Adrenal gland (tissue), 12 donors: ENCODE measurements around the gene ABCB11. TPM values are rescaled to one million over a fixed set of nuclear protein-coding genes. Genes with fewer than 3 reads are reported as not detected.
"Not testable (repeated sequence)": the region's sequence is repeated elsewhere in the genome, so short reads cannot be mapped to it uniquely, and the experiment has no call there.

Source experiments
- DNase-seq, 7 donors: peaks; one replicate each; pipeline ENCODE4 v3.0.0-alpha.2; 2019 to 2020
- H3K27ac ChIP-seq, 5 donors: fragments of 200-600 bp; sonication (generic) in 4 of 5; 1 replicate in 3 of 5; 2 replicates in 2 of 5; pipeline versions ENCODE4 v1.5.1 to v1.8.0; 2016 to 2020; ENCODE audit warnings: mild to moderate bottlenecking in 1 of 5
- H3K27me3 ChIP-seq: fragments of 200-600 bp; 2 replicates; pipeline ENCODE4 v1.8.0; 2021
- H3K36me3 ChIP-seq, 2 donors: fragments of 200-600 bp; replicated peaks in 1 of 2; 1 replicate in 1 of 2; 2 replicates in 1 of 2; pipeline versions ENCODE4 v1.5.1 to v1.8.0; 2018 to 2022
- H3K4me1 ChIP-seq, 2 donors: fragments of 200-600 bp; replicated peaks in 1 of 2; 1 replicate in 1 of 2; 2 replicates in 1 of 2; pipeline versions ENCODE4 v1.5.1 to v1.8.0; 2018 to 2021
- H3K4me3 ChIP-seq, 4 donors: fragments of 200-600 bp; sonication (generic) in 3 of 4; one replicate each; pipeline ENCODE4 v1.5.1; 2016 to 2018
- H3K9me3 ChIP-seq, 3 donors: fragments of 200-600 bp; sonication (generic) in 1 of 3; replicated peaks in 1 of 3; 1 replicate in 2 of 3; 2 replicates in 1 of 3; pipeline versions ENCODE4 v1.5.1 to v1.8.0; 2016 to 2021
- CTCF ChIP-seq, 6 experiments: fragments of 450-650 bp in 4 of 6; fragments of 200-600 bp in 2 of 6; sonication (generic) in 1 of 6; IDR thresholded peaks; 1 replicate in 5 of 6; 2 replicates in 1 of 6; pipeline versions ENCODE4 v1.5.1 to v1.8.0; 2016 to 2021; ENCODE audit warnings: antibody characterized with exemption in 6 of 6, mild to moderate bottlenecking in 2 of 6, moderate library complexity in 1 of 6
- POLR2A ChIP-seq, 2 donors: fragments of 450-650 bp; IDR thresholded peaks; one replicate each; pipeline ENCODE4 v1.6.1; 2017; ENCODE audit warnings: antibody characterized with exemption in 2 of 2, mild to moderate bottlenecking in 2 of 2, moderate library complexity in 1 of 2
- WGBS, 4 donors: extraction: QIAGEN DNeasy Blood & Tissue Kit in 2 of 4; methylation state at CpG; one replicate each; pipeline versions ENCODE4 v1.1.5 to v1.1.7; 2013 to 2017; 5-methylcytosine and 5-hydroxymethylcytosine counted together
- intact Hi-C, 2 donors: fragments of 100-400 bp; cut with DNase I; formaldehyde crosslinking; loops; one replicate each; pipeline versions ENCODE4 v1.14.1 to v1.15.0; 2022 to 2023
- polyA plus RNA-seq, 3 donors: library from polyadenylated mRNA; stranded (reverse); fragments of 200-250 nt in 2 of 3; fragments of 350-450 nt in 1 of 3; fragmentation: Illumina TruSeq in 1 of 3; extraction: RNeasy Lipid Tissue Mini Kit (QIAGEN cat#74804) in 1 of 3; gene quantifications; one replicate each; pipeline ENCODE4 v1.2.3, GENCODE V29; 2013 to 2014
- total RNA-seq, 9 donors: library from RNA; depleted of rRNA in 4 of 9; stranded (reverse); fragments of >200 nt in 4 of 9; fragments of 120-200 nt in 1 of 9; fragmentation: NEBNext Ultra II Directional in 1 of 9; extraction: Animal tissue kit (Norgen Biotek cat#: 25700) in 1 of 9; gene quantifications; one replicate each; pipeline versions ENCODE4 v1.1.0 to v1.2.4, GENCODE V29; 2013 to 2023
- donor health status: healthy with polysubstance abuse.
- donor health status: Bipolar disorder and iron deficiency.
- donor health status: DM: yes; HTN: yes; CAD: no.
- donor health status: DM: no; HTN: no; CAD: no.
- donor health status: DM: no; HTN: no; CAD: no.
- donor health status: DM: yes; HTN: yes; CAD: no.

Gene ABCB11
- total and polyA plus RNA-seq, 12 donors: 0.05 to 1.4 (median 0.31) TPM; not detected in 7

DNA sequence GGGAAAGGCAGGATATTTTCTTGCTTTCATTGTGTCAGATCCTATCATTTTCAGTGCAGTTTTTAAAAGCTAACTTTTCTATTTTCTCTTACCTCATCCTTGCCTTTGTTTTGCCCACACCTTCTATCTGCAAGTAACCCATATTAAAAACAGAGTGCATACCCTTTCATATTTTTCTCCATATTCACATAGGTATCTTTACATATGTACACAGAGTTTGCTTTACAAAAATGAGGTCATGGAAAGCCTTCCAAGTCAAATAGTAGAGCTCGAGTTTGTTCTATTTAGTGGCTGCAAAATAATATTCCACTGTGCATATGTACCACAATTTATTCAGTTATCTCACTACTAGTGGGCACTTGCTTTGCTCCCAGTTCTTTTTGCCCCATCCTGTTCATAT is 34.3 kb upstream of the ABCB11 start:
- intact Hi-C loops: no loop called here
- no peak overlapping the region for H3K4me3 ChIP-seq
- TF ChIP-seq CTCF (IDR thresholded peaks at IDR 0.05) (no peak), POLR2A (IDR thresholded peaks at IDR 0.05) (no peak)
- no peaks in the 10 kb centered on the region for H3K27me3 ChIP-seq
- DNase-seq: no peak
- no peaks in the 10 kb centered on the region for H3K4me1 ChIP-seq
- no peak overlapping the region for H3K27ac ChIP-seq
- H3K9me3 ChIP-seq: no peaks in the 10 kb centered on the region
- WGBS, 4 donors: 39 to 68% (median 64%) methylated on average over 1 of the region's 1 CpG
- no peaks in the 10 kb centered on the region for H3K36me3 ChIP-seq

GRCh38 chr2:169064199-169064598 is 33.1 kb upstream of the ABCB11 start:
- H3K27me3 ChIP-seq, DNase-seq, H3K4me3 ChIP-seq, H3K9me3 ChIP-seq, H3K4me1 ChIP-seq, intact Hi-C loops, H3K36me3 ChIP-seq, H3K27ac ChIP-seq: not testable (repeated sequence)
- WGBS, 4 donors: 93 to 96% (median 95%) methylated on average over 17 of the region's 17 CpGs

GRCh38 chr2:169054575-169054974 is 23.5 kb upstream of the ABCB11 start:
- intact Hi-C loops, H3K4me3 ChIP-seq, H3K27ac ChIP-seq, H3K36me3 ChIP-seq, H3K27me3 ChIP-seq, H3K4me1 ChIP-seq, DNase-seq, H3K9me3 ChIP-seq: not testable (repeated sequence)
- WGBS, 4 donors: 67 to 90% (median 76%) methylated on average over 2 of the region's 2 CpGs

DNA sequence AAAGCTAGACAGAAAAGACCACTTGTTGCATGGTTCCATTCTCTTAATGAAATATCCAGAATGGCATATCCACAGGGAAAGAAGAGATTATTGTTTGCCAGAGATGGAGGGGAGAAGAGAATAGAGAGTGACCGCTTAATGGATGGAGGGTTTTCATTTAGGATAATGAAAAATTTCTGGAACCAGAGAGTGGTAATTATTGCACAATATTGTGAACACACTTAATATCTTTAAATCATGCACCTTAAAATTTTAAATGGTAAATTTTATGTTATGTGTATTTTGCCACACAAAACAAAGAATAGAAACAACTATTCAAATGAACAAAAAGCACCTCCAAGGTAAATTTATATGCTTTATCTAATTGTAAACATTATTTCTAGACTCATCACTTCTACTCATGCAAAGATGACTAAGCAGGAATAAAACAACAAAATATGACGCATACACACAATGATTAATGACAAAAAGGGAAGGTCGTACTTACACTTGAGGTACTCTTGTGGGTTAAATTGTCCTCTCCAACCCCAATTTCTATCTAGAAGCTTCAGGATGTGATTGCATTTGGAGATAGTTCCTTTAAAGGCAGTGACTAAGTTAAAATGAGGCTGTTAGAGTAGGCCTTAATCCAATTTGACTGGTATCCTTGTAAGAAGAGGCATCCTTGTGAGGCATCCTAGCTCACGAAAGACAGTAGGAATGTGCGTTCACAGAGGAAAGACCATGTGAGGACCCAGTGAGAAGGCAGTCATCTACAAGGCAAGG is 19.5 kb upstream of the ABCB11 start:
- Histone ChIP-seq H3K36me3 (no peaks in the 10 kb centered on the region), H3K9me3 (no peaks in the 10 kb centered on the region), H3K27me3 (no peaks in the 10 kb centered on the region), H3K27ac (no peak overlapping the region), H3K4me1 (no peaks in the 10 kb centered on the region), H3K4me3 (no peak overlapping the region)
- DNase-seq: no peak
- intact Hi-C loops: no loop called here
- no peak for TF ChIP-seq POLR2A (IDR thresholded peaks at IDR 0.05)
- TF ChIP-seq CTCF (IDR thresholded peaks at IDR 0.05): no peak
- WGBS, 4 donors: 67 to 80% (median 70%) methylated on average over 5 of the region's 5 CpGs

GRCh38 chr2:169049142-169049541 is 18.0 kb upstream of the ABCB11 start:
- H3K4me1 ChIP-seq: no peaks in the 10 kb centered on the region
- 60 to 64% (median 61%) methylated on average over 3 of the region's 3 CpGs for WGBS, 4 donors
- intact Hi-C loops: no loop called here

More at GRCh38 chr2:169049142-169049541, 18.0 kb upstream of the ABCB11 start:
- Histone ChIP-seq H3K36me3 (no peaks in the 10 kb centered on the region), H3K9me3 (no peaks in the 10 kb centered on the region), H3K4me3 (no peak overlapping the region), H3K27me3 (no peaks in the 10 kb centered on the region), H3K27ac (no peak overlapping the region)
- no peak for DNase-seq
- no peak for TF ChIP-seq POLR2A (IDR thresholded peaks at IDR 0.05)
- no peak for TF ChIP-seq CTCF (IDR thresholded peaks at IDR 0.05)
